Ramos (cell line): ENCODE data around the gene ZDHHC22.

ENCODE experiments used
- in situ Hi-C: fragments of 300-500 bp; cut with MboI; formaldehyde crosslinking; loops from one replicate; pipeline ENCODE4 v1.14.3; 2022; ENCODE audit warnings: low sequenced_read_pairs; ENCODE audit not compliant: unreplicated experiment

The ZDHHC22 gene

DNA sequence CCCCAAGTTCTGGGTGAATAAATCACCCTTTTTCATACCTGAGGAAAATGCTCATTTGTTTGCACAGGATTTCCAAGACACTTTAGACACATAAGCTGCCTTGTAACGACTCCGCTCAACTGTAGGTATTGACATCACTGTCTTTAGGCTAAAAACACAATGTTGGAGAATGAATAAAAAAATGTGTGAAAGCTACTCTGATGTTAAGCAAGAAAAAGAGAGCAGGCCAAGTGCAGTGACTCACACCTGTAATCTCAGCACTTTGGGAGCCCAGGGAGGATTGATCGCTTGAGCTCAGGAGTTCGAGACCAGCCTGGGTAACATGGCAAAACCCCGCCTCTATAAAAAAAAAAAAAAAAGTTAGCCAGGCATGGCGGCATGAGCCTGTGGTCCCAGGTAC, 54.6 kb downstream of the ZDHHC22 start:
- in situ Hi-C loops: no loop called here

DNA sequence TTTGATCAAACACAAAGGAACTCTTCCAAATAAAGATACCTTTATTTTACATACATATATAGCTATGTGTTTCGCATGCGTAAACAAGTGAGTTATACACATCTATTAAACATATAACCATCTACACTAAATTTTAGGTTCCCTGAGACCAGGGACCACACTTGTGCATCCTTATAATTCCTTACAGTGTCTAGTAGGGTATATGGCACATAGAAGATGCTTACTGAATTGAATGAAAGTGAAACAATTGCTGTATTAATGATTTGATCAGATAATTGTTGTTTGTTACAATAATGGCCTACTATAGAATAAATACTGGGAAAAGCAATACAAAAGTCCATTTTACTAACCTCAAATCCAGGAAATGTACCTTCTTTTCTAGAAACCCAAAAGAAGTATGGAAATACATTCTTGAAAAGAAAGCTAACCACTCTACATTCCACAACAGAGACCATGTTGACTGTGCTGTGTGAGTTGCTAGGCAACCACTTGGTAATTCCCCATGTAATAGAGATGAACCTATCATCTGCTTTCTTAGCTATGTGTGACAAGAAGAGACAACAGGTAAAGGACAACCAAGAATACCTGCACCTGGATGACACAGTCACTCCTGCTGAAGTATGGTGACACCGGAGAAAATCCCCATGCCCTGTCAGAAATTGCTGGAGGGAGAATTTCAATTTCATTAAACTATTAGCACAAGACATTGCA, 55.4 kb downstream of the ZDHHC22 start:
- in situ Hi-C loops: no loop called here

DNA sequence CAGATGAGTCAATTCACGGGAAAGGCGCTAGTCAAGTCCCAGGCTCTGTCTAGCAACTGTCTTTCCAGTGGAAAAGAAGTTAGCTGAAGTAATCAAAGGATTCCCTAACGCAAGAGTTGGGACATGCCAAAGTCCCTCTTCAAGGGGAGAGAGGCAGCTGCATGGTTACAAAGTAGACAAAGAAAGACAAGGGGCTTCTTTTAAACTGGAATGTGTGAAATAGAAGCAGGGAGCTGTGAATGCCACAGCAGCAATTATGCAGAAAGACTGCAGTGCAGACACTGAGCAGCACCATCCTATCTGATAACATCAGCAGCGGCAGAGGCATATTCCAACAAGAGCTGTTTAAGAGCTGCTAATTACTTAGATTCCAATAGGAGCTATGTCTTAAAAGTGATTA, 56.1 kb downstream of the ZDHHC22 start:
- in situ Hi-C loops: no loop called here

DNA sequence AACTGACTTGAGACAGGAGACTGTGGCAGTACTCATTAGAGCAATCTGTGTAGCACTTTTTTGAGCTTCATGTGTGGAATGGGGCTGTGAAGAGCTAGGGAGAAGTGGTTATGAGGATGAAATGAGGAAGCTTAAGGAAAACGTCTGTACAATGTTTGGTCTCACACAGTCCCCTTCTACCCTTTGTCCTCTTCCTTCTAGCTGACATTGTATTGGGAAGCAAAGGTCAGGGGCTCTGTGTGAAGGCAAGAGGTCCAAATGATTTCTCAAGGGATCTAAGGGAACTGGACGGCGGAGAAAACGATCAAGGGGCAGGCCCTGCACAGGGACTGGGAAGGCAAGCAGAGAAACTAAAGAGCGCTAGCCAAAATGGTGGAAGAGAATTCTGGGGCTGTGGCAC, 56.6 kb downstream of the ZDHHC22 start:
- in situ Hi-C loops: no loop called here

DNA sequence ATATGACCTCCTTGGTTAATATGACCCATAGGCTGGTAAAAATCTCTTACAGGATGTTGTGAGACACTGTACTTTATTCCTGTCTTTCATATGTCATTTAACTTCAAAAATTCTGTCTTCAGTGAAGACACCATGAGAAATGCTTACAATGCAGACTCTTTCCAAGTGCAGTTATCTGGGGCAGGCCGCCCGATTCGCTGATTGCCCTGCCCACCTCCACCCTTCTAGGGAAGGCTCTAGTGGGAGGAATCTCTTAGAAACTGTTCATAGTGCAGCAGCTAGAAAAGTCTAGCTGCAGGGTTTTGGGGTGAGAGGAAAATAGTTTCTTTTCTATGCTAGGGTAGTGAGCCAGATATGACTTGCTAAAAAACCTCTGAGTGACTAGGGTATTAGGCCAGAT, 58.5 kb downstream of the ZDHHC22 start:
- in situ Hi-C loops: no loop called here

DNA sequence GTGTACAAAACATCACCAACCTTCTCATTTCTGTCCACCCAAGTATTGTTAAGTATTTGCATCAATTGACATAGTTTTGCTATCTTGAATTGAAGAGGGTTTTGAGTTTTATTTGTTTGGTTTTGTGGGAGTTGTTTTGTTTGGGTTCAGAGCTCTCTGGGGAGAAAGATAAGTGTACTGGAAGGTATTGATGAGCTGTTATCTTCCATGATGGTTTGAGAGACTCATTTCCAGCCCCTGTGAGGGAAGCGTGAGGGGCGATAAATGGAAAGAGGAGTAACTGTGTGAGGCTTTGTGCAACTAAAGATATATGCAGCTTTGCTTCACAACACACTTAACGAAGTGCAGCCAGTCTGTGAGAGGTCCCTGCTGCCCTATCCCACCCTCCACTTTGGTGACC, 59.2 kb downstream of the ZDHHC22 start:
- in situ Hi-C loops: no loop called here
